ENCODE data around the gene URAD. TPM values are rescaled to one million over a fixed set of nuclear protein-coding genes. Genes with fewer than 3 reads are reported as not detected.
"Not testable (repeated sequence)": the region's sequence is repeated elsewhere in the genome, so short reads cannot be mapped to it uniquely, and the experiment has no call there.

URAD gene, protein sequence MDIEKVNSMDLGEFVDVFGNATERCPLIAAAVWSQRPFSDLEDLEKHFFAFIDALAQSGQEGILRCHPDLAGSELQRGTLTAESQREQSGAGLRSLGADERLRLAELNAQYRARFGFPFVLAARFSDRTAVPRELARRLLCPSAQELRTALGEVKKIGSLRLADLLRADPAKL
- total RNA-seq (2014; rRNA removed; shearing (Covaris generic); ENCODE audit: low replicate concordance), result not detected in 2 replicates

DNA sequence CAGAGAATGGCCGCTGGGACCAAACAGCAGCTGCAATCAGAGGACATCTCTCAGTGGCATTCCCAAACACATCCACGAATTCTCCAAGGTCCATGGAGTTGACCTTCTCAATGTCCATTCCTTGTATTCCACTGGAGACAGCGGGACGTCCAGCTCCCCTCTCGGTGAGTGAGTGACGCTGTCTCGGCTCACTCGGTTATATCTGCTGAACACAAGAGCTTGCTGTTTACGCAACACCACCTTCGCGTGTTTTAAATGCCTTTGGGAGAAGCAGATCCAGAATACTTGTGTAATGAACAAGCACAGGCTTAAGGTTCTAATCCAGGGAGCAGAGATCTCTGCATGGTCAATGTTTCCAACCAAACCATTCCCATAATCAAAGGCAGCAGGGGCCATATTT, at the start of gene URAD:
TSS of gene URAD (minus strand) at position 174 of the 400 bp plus-strand sequence. CDS start at position 118, 56 bp downstream.
- H3K9me3 ChIP-seq, result no peaks in the 10 kb centered on the region
- DNase-seq, result no peak

DNA sequence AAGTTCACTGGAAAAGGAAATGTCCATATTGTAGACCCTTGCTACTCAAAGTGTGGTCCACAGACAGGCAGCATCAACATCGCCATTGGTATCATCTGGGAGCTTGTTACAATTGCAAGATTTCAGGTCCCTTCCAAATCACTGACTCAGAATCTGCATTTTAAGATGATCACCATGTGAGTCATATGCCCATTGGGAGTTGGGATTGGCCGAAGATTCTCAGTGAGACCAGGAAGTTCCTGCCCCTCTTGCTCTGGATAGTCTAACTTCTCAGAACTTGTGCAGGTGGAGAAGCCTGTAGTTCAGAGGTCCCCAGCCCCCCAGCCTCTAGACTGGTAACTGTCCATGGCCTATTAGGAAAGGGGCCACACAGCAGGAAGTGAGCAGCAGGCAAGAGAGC, 48.9 kb upstream of the URAD start:
- H3K9me3 ChIP-seq, result no peaks in the 10 kb centered on the region
- peak; percentile 45 for DNase-seq
- peaks cover 6% of the 10 kb centered on the region; the same call in 1 of the 2 replicates for H3K27me3 ChIP-seq
- no peaks in the 10 kb centered on the region for H3K36me3 ChIP-seq
- H3K4me3 ChIP-seq, result no peak overlapping the region

More for the DNA sequence above, at the start of gene URAD:
- H3K4me3 ChIP-seq, result no peak within 1 kb of the TSS
- no peaks in the 10 kb centered on the region for H3K36me3 ChIP-seq
- no peaks in the 10 kb centered on the region; the same call in 1 of the 2 replicates for H3K27me3 ChIP-seq

DNA sequence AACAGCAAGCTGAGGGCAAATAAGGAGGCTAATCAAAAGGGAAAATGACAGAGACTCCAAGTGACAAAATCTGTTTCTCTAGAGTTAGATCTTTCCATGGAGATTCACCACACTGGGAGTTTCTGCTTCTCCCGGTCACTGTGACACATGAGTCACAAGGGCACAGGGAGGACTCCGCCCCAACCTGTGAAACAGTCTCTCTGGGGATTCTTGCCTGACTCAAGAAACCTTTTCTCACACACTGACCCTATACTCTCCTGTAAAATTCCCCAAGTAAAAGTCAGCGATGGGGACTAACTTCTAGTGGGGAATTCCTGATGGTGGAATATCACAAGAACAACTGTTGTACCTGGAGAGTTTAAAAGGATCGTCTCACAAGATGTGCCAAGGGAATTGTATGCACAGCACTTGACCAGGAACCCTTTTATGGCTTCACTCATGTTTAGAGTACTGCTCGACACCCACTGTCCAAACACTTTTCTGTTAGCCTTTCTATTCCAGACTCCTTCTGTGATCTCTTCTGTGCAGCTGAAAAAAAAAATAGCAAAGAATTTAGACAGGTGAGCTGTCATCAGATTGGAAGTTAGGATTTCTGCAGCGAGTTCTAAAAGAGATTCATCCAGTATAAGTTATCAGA, 46.8 kb upstream of the URAD start:
- no peak for DNase-seq
- H3K4me3 ChIP-seq, result no peak overlapping the region

DNA sequence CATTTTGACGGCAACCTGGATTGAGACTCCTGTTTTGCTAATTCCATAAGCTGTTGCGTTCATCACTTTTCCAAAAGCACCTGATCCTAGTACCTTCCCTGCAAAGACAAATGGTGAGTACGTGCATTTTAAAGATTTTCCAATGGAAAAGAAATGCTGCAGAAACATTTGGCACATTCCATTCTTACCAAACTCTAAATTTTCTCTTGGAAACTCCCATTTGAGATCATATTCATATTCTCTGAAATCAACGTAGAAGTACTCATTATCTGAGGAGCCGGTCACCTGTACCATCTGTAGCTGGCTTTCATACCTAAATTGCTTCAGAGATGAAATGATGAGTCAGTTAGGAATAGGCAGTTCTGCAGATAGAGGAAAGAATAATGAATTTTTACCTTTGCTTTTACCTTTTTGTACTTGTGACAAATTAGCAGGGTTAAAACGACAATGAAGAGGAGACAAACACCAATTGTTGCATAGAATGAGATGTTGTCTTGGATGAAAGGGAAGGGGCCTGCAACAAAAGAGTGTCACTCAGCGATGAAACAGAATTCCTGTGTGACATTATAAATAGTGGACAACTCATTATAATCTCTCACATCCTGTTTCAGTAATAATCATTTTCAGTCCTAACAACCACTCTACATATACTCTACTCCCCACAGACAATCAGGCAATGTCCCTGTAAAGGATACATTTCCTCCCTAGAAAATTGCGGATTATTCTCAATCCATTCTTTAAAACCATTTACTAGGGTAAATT, 45.6 kb upstream of the URAD start:
- no peak for DNase-seq
- no peaks in the 10 kb centered on the region for H3K27me3 ChIP-seq
- H3K4me3 ChIP-seq, result no peak overlapping the region
- H3K36me3 ChIP-seq, result no peaks in the 10 kb centered on the region
- no peaks in the 10 kb centered on the region for H3K9me3 ChIP-seq

More for the DNA sequence above, 46.8 kb upstream of the URAD start:
- no peaks in the 10 kb centered on the region for H3K27me3 ChIP-seq
- no peaks in the 10 kb centered on the region for H3K9me3 ChIP-seq
- no peaks in the 10 kb centered on the region for H3K36me3 ChIP-seq

DNA sequence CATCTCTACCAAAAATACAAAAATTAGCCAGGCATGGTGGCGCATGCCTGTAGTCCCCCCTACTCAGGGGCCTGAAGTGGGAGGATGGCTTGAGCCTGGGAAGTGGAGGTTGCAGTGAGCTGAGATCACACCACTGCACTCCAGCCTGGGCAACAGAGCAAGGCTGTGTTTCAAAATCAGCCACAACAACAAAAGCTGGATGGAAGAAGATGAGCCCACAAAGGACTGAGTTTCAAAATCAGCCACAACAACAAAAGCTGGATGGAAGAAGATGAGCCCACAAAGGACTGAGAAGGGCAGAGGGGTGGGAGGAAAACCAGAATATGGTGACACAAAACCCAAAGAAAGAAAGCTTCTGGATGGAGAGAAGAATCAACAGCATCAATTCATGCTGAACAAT, 43.9 kb upstream of the URAD start:
- H3K4me3 ChIP-seq, H3K9me3 ChIP-seq, DNase-seq, H3K36me3 ChIP-seq, H3K27me3 ChIP-seq: not testable (repeated sequence)

DNA sequence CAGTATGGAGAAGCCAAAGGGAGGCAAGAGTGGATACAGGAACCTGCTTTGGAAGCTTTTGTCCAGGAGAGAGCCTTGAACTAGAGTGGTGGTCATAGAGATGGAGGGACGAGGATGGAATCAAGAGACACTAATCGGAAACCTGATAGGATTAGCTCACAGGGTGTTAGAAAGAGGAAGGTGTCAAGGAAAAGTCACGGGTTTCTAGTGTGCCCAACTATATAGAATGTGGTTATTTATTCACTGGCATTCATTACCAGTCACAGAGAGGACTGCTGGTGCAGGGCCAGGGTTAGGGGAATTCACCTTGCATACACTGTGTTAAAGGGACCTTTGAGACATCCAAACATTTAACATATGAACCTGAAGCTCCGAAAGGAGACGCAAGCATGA, 43.4 kb upstream of the URAD start:
- H3K9me3 ChIP-seq, result no peaks in the 10 kb centered on the region
- no peaks in the 10 kb centered on the region for H3K36me3 ChIP-seq
- no peaks in the 10 kb centered on the region for H3K27me3 ChIP-seq
- no peak overlapping the region for H3K4me3 ChIP-seq
- no peak for DNase-seq

DNA sequence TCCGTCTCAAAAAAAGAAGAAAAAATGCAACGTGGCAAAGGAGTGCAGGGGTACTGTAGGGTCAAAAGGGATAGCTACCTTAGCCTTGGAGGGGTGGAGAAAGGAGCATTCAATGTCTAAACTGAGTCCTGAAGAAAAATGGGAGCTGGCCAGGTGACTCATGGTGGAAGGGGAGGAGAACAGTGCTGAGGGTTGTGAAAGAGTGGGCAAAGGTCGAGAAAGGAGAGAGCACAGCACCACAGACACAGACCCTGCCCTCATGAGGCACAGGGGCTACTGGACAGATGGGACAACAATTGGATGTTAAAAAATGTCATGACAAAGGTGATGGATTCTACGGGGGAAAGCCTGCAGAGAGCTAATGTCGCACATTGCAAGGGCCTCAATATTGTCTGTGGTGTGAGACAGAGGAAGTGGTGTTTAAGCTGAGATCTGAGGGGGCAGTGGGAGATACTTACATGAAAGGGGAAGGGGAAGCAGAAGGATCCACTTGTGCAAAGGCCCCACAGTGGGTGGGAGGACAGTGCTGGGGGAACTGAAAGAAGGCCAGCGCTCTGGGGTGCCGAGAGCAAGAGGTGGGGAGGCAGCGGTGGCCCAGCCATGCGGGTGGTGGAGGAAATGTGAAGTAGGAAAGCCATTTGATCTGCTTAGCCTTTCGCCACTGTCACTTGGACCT, 42.9 kb upstream of the URAD start:
- no peaks in the 10 kb centered on the region for H3K36me3 ChIP-seq
- H3K4me3 ChIP-seq, result no peak overlapping the region
- H3K9me3 ChIP-seq, result no peaks in the 10 kb centered on the region
- no peak for DNase-seq
- H3K27me3 ChIP-seq, result no peaks in the 10 kb centered on the region

DNA sequence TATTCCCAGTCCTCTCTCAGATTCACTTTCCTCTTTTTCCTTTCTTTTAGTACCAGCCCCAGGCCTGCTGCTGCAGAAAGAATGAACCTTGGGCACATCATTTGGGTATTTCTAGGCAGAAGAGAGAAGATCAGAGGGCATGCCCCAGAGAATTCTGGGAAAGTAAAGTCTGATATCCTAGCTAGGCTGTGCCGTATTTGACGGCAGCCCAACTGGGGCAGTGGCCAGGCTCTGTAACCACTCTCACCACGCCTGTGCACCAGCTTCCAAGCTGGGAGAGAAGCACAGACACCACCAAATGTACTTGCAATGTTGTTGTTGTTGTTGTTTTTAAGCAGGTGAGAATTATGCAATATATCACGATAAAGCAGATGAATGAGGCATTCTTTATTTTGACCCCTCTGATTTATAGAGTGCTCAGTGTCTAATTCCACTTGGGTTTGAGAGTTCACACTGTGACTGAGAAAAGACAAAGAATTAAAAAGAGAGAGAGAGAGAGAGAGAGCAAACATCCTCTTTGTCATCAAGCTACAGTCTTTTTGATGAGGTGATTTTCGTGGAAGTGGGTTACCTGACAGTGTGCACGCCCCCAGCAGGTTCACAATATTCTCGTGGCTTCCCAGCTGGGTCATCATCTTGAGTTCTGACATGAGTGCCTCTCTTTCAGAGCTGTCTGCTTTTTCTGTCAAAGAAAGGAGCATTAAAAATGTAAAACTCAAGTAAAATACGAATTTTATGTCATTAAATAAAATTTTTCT, 39.3 kb upstream of the URAD start:
- Histone ChIP-seq H3K36me3 (no peaks in the 10 kb centered on the region), H3K27me3 (no peaks in the 10 kb centered on the region), H3K4me3 (no peak overlapping the region), H3K9me3 (no peaks in the 10 kb centered on the region)
- DNase-seq, result no peak

DNA sequence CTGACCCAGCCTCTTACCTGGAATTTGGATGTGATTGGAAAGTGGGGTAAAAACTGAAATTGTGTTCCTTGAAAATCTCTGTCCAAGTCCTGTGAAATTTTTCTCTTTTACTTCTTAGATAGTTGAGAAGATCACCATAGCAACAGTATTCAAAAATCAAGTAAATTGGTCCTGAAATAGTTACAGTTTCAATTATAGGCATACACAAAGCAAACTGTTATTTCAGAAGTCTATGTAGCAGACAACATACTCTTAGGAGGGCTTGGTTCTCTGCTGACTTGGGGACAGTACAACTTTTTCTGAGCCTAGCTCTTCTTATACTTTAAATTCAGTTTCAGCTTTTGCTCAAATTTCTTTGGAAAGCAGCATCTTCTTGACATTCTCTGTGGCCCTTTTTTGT, 38.6 kb upstream of the URAD start:
- H3K27me3 ChIP-seq, result no peaks in the 10 kb centered on the region
- H3K9me3 ChIP-seq, result no peaks in the 10 kb centered on the region
- no peak overlapping the region for H3K4me3 ChIP-seq
- DNase-seq, result no peak
- H3K36me3 ChIP-seq, result no peaks in the 10 kb centered on the region

DNA sequence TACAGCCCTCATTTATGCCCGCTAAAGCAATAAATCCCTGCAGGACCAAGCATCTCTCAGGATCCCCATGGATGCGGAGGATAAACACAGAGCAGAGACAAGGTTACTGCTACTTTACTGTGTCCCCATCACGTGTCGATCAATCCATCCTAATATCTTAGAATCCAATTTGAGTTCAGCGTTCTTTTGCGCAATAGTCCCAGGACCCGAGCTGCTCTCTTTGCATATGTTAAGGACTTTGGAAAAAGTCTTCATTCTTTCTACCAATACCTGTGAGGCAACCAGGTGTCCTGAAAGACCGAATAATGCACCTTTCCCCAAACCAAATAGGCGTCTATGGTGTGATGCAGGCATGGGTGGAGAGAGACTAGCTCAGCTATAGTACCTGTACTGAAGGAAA, 38.0 kb upstream of the URAD start:
- H3K9me3 ChIP-seq, result no peaks in the 10 kb centered on the region
- no peaks in the 10 kb centered on the region for H3K27me3 ChIP-seq
- no peaks in the 10 kb centered on the region for H3K36me3 ChIP-seq
- no peak overlapping the region for H3K4me3 ChIP-seq
- no peak for DNase-seq

DNA sequence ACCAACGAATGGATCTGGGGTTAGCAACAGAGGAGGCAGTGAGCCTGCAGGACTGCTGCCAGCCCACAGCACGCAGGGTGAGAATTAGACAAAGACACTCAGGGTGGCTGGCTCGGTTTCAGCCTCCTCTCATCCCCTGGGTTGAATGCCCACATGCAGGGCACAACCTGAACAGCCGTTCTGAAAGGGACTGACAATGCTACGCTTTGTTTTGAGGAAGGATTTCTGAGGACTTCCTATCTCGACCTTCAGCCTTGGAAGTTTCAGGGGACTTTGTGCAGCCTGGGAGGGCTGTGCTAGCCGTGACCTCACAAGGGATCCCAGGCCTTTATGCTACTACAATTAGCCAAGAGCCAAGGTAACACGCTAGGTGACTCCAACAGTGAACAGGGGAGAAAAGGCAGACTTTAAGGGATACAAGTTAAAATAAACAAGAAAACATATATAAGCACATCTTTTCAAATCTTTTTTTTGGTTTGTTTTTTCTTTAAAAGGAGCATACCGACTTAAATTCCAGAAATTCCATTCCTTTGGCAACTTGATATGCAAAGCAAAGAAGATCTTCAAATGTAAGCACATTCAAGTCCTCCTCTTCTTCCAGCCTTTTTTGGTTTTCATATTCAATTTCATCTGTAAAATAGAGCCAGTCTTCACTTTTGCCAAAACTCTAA, 34.5 kb upstream of the URAD start:
- H3K36me3 ChIP-seq, result no peaks in the 10 kb centered on the region
- H3K4me3 ChIP-seq, result no peak overlapping the region
- DNase-seq, result peak; percentile 16
- no peaks in the 10 kb centered on the region for H3K27me3 ChIP-seq
- no peaks in the 10 kb centered on the region for H3K9me3 ChIP-seq

DNA sequence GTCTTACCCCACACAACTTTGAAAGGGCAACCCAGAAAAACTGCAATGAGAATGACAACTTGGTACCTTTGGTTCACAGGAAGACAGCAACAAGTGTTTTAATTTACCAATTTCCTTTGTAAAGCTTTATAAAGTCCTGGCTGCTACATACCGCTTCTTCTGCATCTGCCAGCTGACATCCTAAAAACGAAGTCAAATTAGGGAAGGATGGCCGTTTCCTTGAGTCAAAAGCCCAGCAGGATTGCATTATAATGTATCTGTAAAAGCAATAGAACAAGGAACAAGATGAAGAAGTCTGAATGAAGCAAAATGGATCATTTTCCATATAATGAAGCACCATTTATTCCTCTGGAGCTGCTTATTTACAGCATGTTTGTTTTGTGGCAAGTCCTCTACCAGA, 25.8 kb upstream of the URAD start:
- peaks cover 3% of the 10 kb centered on the region; the same call in 1 of the 2 replicates for H3K27me3 ChIP-seq
- H3K36me3 ChIP-seq, result no peaks in the 10 kb centered on the region

DNA sequence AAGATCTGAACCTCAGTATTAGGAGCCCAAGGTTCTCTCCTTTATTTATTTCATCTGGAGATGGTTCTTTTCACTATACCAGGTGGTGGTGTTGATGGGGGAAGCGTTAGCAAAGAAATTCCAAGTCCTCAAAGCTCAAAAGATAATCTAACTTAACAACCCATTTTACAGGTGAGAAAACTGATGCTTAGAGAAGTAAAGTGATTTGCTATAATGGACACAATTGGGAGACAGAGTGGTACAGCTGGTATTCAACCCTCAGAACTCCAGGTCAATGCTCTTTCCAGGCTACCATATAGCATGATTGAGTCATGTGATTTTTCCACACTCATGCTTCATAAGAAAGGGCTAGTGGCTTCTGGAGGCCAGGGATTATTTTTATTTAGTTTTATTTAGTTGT, 25.0 kb upstream of the URAD start:
- Histone ChIP-seq H3K27me3 (peaks cover 3% of the 10 kb centered on the region; the same call in 1 of the 2 replicates), H3K4me3 (no peak overlapping the region), H3K36me3 (no peaks in the 10 kb centered on the region), H3K9me3 (no peaks in the 10 kb centered on the region)
- DNase-seq, result no peak

More for the DNA sequence above, 25.8 kb upstream of the URAD start:
- DNase-seq, result no peak
- Histone ChIP-seq H3K4me3 (no peak overlapping the region), H3K9me3 (no peaks in the 10 kb centered on the region)

DNA sequence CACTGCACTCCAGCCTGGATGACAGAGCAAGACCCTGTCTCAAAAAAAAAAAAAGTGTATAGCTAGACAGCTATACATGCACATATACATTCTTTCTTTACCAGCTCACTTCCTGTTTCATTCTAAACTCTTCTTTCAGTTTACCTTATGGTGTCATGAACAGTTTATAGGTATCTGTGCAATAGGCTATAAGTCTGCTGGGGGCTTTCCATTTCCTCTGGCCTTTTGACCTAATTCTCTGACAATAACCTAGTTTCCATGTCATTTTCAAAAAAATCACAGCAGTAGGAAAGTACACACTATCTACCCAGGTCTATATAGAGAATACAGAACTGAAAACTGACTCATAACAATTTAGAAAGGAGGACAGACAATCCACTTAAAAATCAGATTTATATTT, 24.4 kb upstream of the URAD start:
- Histone ChIP-seq H3K4me3 (no peak overlapping the region), H3K9me3 (no peaks in the 10 kb centered on the region), H3K36me3 (no peaks in the 10 kb centered on the region), H3K27me3 (peaks cover 3% of the 10 kb centered on the region; the same call in 1 of the 2 replicates)
- DNase-seq, result no peak

DNA sequence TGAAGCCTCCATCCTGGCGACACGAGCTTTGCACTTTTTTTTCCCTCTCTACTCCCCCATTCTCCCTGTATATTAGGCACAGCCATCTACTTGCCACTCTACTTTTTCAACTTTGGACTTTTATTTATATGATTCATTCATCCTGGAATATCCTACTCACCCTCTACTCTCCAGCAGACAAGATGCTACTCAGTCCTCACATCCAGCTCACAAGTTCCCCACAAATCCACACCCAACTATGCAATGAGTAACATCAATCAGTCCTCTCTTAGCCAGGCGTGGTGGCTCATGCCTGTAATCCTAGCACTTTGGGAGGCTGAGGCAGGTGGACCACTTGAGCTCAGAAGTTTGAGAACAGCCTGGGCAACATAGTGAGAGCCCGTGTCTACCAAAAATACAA, 23.9 kb upstream of the URAD start:
- Histone ChIP-seq H3K4me3 (no peak overlapping the region), H3K27me3 (peaks cover 3% of the 10 kb centered on the region; the same call in 1 of the 2 replicates), H3K36me3 (no peaks in the 10 kb centered on the region), H3K9me3 (no peaks in the 10 kb centered on the region)
- DNase-seq, result peak; percentile 15

DNA sequence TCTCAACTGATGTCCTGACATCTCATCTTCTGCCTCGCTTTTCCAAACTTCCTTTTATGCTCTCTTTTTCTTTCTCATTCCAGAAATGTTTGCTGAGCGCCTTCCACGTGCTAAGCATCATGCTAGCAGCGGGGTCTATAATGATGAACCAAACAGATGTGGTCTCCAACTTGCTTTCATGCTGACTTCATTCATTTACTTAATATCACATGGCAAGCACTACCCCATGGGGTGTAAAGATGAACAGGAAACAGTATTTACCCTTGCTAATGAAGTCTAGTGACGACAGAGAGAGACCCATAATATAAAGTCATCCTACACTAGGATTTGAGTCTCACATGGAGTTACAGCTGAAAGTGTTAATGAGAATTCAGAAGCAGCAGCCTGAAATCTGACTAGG, 21.6 kb upstream of the URAD start:
- Histone ChIP-seq H3K4me3 (no peak overlapping the region), H3K27me3 (no peaks in the 10 kb centered on the region), H3K9me3 (no peaks in the 10 kb centered on the region), H3K36me3 (no peaks in the 10 kb centered on the region)
- no peak for DNase-seq

Data from MG63 (cell line).